GM12801 (cell line): Measurements from ENCODE around the gene CELF5.

Experiments
- CTCF ChIP-seq: IDR thresholded peaks from one replicate; pipeline ENCODE4 v1.5.1; 2011; ENCODE audit warnings: control low read depth; ENCODE audit not compliant: insufficient read length; ENCODE audit errors: extremely low read depth

CELF5 gene

GRCh38 chr19:3188627-3189596, 35.5 kb upstream of the CELF5 start:
- TF ChIP-seq CTCF = no peak

- TF ChIP-seq CTCF = no peak
Observed at GRCh38 chr19:3189702-3190469, 34.6 kb upstream of the CELF5 start.

- TF ChIP-seq CTCF = no peak
Observed at GRCh38 chr19:3190470-3190770, 34.0 kb upstream of the CELF5 start.

GRCh38 chr19:3190921-3191805, 33.3 kb upstream of the CELF5 start:
- TF ChIP-seq CTCF = no peak

GRCh38 chr19:3192228-3192635, 32.2 kb upstream of the CELF5 start:
- no peak for TF ChIP-seq CTCF

- no peak for TF ChIP-seq CTCF
Observed at GRCh38 chr19:3192684-3193083, 31.8 kb upstream of the CELF5 start.
